CD4-positive, alpha-beta T cell treated with Interleukin-2 at 100 ng/mL for 4 hours (primary cell): Measurements from ENCODE around the gene ANGEL1.
A peak's percentile ranks its signal among the peaks of the same experiment; 100 is the strongest.

ENCODE experiments used
- DNase-seq: peaks from one replicate; pipeline ENCODE4 v3.0.0-alpha.2; 2020; ENCODE audit warnings: low spot score

ANGEL1 gene

DNA sequence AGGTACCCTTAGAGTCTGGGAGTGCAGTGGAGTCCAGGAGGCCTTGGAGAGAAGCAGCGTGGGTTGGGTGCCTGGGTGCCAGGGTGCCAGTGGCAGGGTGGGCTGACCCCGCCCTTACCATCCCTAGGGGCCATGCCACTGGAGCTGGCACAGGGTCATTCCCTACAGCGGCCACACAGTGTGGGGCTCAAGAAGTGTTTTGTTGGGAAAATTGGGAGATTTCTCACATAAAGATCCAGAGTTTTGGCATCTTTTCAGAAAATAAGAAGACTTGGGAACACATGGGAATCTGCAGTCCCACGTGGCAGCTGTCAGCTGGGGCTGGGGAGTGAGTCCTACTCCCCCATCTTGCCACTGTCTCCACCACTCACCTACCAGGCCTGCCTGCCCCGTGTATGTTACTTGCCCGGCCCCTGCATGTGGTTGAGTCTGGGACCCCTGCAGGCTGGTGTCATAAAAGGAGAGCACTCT, 47.2 kb downstream of the ANGEL1 start:
- no peak for DNase-seq

DNA sequence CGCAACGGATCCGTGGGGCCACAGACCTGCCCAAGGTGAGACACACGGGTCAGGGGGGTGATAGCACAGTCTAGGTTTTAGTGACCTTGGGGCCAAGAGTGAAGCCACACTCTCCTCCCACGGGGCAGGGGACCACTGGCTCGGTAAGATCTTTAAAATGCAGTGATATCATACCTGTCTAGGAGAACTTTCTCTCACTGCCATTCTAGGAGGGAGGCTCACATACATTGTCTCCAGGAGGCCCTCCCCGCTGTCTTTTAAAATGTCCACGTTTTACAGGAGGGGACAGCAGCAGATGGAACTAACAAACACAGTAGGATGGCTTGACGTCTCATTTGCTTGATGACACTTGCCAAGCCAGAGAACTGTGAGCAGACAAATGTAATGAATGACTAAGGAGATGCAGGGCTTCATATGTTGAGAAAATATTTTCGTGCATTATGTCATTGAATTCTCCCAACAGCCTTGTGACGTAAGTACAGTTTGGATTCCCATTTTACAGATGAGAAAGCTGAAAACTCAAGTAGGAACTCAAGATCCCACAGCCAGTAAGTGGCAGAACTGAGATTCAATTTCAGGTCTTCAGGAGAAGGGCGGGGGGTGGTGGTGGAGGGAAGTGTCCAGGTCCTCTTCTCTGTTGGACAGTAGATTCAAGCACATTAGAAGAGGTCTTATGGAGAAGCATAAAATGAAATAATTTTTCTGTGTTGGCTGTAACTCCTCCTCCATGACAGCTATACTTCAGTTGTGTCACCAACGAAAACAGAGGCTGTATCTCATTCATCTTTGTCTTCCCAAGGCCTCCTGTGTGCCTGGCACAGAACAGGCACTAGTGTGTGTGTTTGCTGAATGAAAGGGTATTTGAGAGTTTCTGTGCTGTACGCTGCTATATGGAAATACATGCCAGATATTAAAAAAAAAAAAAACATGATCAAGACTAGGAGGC, 49.3 kb downstream of the ANGEL1 start:
- DNase-seq, result no peak

DNA sequence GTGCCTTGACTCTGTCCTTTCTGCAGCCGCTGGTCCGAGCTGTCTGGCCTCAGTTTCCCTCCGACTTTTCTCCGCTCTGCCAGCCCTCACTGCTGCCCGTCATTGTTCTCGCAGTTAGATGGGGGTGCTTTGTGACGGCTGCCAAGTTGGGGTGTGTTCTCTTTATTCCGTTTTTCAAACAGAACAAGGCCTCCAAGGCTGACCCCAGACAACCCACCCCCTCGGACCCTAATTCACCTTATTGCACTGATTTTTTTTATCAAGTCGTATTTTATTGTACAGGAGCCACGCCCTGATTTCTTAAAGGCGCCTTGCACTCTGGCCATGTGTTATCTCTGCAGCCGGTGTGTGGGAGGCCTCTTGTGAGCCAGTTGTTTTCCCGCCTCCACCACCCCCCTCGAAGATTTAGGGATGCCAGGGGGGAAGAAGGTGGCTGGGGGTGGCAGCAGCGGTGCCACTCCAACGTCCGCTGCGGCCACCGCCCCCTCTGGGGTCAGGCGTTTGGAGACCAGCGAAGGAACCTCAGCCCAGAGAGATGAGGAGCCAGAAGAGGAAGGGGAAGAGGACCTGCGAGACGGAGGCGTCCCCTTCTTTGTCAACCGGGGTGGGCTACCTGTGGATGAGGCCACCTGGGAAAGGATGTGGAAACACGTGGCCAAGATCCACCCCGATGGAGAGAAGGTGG, 50.1 kb downstream of the ANGEL1 start:
- no peak for DNase-seq

DNA sequence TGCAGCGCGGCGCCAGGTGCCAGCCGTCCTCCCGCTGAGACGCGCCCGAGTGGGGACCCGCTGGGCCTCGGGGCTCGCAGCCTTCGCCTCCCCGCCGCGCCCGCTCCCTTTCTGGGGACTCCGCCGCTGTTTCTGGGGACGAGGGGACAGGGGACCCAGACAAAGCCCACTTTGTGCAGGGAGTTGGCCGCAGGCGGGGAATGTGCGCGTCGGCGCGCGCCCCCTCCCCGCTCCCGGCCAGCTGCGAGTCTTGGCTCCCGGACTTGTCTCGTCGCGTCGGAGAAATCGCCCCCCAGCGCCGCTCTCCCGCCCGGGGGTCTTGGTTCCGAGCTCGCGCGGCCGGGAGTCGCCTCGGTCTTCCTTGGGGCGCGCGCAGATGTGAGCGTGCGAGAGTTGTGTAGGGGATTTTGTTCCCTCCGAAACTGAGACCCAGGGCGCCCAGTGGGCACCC, 50.7 kb downstream of the ANGEL1 start:
- no peak for DNase-seq

DNA sequence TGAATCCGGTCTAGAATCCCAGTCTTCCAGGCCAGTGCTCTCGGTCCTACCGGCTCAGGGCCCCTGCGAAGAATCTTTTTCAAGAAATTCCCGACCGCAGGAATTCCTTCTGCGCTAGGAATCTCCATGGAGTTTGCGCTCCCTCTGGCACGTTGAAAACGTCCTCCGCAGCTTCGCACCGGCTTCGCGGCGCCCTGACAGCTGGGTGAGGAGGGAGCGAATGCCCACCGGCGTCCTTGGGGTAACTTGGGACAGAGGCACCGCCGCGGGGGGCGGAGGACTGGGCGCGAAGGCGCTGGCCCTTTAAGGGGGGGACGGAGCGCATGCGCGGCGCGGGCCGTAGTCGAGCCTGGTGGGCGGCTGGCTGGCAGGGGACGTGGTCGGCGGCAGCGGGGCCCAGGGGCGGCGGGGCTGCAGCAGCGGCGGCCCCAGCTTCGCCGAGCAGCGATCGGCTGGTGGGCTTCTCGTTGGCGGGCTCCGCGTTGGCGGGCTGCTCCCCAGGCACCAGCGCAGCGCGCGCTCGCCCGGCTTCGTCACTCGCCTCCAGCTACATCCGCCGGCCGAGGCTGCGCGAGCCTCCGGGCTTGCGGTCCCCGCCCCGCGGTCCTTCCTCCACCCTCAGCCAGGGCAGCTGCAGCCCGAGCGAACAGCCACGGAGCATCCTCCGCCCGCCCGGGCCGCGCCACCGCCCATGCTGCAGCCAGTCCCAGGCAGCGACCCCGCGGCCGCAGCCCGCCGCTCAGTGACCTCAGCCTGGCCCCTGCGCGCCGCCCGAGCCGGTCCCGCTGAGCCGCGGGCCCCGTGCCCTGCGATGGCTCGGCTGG, 51.3 kb downstream of the ANGEL1 start, which contains the start of gene VASH1:
TSS of gene VASH1 (plus strand) at position 333 of the 824 bp plus-strand sequence. CDS start 1,354 bp downstream, outside the sequence.
- peak; percentile 56 for DNase-seq

DNA sequence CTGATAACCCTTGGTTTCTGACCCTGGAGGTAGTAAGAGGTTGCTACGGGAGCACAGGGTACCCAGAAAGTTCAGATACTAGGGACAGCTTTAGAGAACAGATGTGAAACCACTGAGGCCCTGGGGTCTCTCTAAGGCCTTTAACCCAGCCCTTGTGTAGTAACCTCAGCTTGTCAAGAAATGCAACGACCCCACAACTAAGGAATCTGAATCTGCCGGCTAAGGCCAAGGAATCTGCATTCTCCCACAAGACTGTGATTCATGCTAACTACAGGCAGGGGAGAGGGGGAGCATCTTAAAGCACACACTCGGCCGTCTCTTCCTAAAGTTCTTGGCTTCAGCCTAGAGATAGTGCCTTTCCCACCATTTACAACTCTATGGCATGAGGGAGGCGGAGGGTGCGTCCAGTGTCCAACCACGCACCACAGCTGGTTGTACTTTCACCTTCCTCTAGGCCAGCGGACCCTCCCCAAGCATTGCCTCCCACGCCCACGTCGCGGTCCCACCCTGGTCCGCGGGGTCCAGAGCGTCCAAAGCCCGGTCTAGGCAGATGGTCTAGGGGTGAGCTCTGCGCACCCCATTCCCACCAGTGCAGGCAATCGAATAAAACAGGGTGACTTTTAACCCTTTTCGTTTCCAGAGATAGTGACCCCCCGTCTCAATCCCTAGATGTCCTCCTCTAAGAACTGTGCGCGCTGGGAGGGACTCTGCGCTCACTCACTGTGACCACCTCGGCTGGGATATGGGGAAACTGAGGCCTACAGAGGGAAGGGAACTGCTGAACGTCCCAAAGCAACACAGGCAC, 52.1 kb downstream of the ANGEL1 start:
- DNase-seq, result no peak

DNA sequence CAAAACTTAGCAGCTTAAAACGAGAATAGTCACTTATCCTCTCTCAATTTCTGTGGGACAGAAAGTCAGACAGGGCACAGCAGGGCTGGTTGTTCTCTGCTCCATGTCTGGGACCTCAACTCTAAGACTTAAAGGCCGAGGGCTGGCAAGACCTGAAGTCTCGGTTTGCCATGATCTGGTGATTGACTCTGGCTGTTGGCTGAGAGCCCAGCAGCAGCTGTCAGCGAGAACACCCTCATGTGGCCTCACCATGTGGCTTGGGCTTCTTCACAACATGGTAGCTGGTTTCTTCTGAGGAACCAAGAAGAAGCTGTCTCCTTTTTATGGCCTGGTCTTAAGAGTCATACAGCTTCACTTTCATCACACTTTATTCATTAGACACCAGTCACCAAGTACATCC, 53.1 kb downstream of the ANGEL1 start:
- DNase-seq, result no peak

DNA sequence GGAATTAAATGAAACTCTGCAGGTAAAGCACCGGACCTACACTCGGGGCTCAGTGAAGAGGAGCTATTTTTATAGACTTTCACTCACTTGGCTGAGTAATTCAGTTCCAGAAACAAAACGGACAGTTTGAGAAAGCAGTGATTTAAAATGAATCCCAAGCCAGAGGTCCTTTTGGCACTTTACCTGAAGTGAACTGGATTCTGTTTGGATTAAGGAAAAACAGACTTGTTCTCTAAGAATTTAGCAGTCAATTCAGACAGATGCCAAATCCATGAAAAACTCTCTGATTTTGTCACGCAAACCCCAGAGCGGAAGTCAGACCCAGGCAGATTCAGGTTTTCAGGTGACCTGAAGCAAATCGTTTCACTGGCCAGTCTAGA, 56.3 kb downstream of the ANGEL1 start:
- DNase-seq, result no peak

DNA sequence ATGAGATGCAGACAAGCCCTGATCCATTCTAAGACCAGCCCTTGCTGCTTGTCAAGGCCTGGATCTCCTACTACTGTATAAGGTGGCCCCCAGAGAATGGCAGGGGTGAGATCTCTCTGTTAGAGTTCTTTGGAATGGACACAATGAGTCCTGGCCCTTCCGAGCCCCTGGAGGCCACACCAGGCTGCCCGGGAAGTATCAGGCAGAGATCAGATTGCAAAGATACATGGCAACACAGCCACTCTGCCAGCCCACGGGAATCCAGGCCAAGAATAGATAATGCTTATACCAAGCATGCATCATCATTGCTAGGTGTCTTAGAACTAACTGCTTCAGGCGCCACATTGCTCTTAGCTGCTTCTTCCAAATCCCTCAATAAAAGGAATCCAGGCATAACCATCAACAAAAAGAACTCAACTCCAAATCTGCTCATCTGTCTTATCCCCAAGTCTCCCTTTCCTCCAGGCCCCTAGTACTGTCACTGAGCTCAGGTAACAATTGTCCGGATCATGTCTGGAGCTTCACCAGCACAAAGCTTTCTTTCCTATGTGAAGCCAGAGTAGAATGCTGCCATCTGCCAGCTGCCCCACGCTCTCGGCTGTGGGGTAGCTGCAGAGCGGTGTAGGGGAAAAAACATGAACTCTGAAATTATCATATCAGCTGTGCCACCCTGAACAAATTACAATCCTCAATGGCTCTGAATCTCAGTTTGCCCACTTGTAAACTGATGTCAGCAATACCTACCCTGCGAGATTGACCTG, 56.9 kb downstream of the ANGEL1 start:
- no peak for DNase-seq

DNA sequence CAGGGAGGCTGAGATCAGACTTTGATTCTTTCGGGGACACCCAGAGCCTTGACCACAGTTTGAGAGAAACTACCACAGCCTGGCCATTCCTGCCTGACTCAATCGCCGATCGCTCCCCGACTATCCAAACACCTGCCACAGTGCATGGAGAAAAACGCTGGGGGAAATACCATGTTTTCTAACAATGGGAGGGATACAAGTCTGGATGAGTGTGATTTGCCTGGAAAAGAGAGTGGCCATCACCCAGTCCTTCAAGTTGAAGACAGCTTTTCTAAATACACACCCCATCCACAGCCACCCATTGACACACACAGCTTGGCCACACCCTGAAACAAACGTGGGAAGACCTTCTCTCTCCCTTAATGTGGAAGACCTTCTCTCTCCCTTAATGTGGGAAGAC, 58.1 kb downstream of the ANGEL1 start:
- no peak for DNase-seq

DNA sequence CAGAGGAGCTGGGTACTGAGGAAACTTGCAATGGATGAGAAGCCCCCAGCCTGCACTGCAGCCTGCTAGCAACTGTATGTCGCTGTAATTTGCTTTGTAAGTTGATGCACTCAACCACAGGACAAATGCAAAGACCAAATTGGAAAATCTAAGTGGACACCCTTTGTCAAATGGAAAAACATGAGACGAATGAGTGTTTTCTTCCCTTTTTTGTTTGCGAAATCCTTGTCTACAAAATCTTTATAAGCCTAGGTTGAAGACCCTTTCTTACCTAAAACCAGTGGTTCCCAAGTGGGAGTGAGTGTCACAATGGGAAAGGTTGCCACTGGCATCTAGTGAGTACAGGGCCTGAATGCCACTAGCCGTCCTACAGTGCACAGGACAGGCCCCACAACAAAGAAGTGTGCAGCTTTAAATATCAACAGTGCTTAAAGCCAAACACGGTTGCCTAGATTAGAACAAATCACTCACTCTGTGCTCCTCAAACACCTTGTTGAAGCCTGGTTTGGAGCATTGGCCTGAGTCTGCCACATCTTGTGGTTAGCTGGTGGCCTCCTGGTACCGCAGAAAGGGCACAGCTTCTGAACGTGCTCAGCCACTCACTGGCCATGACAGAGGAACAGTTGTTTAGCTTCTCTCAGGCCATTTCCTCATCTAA, 59.0 kb downstream of the ANGEL1 start:
- no peak for DNase-seq

DNA sequence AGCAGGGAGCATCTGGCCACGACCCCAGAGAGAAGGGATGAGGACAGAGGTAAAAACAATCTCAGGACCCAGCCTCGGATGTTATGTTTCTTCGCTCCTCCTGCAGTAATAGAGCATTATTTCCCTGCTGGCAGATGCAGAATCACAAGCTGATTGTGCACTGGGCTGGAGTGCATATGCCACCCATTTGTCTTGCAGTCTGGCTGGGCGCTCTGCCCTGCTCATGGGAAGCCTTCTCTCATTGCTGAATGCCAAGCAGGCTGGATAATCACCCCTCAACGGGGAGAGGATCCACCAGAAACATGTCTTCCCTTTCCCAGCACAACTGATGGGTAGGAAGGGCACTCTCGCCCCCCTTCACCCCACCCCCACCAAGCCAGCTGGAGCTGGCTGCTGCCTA, 59.9 kb downstream of the ANGEL1 start:
- DNase-seq, result no peak

DNA sequence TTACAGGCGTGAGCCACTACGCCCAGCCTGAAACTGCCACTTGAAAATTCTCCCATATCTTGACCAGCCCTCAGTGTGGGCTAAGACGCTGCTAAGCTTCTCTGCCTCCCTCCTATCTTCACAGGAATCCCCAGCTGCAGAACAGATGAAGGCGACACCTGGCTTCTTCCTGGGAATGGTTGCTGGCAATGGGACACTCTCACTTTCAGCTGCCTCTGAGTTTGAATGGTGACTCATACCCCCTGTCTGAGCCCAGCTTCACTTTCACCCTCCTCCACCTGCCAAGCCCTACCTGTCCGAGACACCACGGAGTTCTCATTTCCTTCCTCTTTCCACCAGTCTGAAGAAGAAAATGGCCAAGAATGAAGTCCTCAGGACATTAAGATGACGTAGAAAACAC, 69.7 kb downstream of the ANGEL1 start:
- no peak for DNase-seq

DNA sequence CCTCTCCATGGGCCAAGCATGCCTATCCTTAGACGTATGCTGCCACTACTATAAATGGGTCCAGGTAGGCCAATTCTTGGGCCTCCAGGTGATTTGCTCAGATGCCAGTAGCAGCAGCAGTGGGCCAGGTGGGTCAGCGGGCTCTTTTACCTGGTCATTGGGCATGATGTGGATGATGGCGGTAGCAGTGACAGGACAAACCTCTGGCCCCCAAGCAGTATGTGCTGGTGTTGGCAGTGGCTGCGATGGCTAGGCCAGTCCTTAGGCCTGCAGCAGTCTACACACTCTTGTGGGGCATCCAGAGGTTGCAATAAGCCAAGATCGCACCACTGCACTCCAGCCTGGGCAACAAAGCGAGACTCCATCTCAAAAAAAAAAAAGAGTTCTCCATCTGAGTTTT, 70.5 kb downstream of the ANGEL1 start:
- DNase-seq, result no peak

DNA sequence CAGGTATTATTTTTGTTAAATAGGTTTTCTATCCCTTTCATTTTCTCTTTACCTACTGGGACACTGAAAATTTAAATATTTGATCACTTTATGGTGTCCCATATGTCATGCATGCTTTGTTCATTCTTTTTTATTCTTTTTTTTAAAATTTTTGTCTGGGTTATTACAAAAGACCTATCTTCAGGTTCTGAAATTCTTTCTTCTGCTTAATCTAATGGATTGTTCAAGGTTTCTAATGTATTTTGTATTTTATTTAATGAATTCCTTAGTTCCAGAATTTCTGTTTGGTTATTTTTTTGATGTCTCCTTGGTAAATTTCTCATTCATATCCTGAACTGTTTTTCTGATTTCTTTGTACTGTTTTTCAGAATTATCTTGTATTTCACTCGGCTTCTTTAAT, 71.6 kb downstream of the ANGEL1 start:
- DNase-seq, result no peak
